ENCODE results near the gene CFDP1. TPM values are rescaled to one million over a fixed set of nuclear protein-coding genes. Genes with fewer than 3 reads are reported as not detected.

Gene CFDP1
- total and polyA plus RNA-seq, 2 of the 13 experiments (the other 11 are each of a cell fraction or from before 2014, with no cell fraction given): 78.6 to 153 TPM

DNA sequence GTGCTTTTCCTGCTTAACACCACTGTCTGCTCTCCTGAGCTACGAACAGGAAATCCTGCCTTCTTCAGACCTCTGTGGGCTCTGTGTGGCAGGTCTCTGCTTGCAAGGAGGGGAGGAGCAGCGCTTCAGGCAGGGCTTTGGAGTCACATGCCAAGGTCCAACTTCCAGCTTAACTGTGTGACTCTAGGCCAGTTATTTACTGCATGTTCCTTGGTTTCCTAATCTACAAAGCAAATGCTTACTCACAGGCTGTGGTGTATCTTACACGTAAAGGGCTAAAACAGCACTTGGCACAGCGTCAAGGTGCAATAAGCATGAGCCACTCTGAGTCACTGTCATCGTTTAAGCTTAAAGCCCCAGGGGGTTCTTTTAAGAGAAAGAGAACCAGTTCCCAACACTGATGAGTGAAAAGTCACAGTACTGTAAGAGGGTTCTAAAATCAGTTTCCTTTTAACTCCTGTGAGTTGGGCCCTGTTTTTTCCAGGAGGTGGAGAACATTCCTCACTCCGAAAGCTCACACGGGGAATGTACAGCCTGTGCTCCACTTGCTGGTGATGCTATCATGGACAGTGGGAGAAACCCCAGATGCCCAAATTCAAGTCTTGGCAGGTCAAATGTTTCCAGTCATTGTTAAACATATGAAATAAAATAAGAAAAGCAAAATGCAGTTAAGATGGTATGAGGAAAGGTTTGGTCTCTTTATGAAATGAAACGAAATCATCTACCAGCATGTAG lies 127.8 kb downstream of the CFDP1 start (continued):
- TF ChIP-seq TFE3 (CRISPR knock-in tag; IDR thresholded peaks at IDR 0.05) (peak; percentile 98), HNF4G (IDR thresholded peaks at IDR 0.05; ENCODE audit: borderline replicate concordance, low read depth, low read length) (peak; percentile 93), HNF4G (CRISPR knock-in tag; IDR thresholded peaks at IDR 0.05; ENCODE audit: borderline replicate concordance, low read depth) (peak; percentile 82; the same call in 1 of the 2 replicates), MEIS2 (CRISPR knock-in tag; IDR thresholded peaks at IDR 0.05) (peak; percentile 81; the same call in 1 of the 2 replicates), ZNF619 (CRISPR knock-in tag; IDR thresholded peaks at IDR 0.05) (0 out of 2 replicates have a peak, but pooled peaks have one; percentile 28), GRHL1 (CRISPR knock-in tag; conservative IDR thresholded peaks at IDR 0.05) (no peak), ZNF251 (CRISPR knock-in tag; IDR thresholded peaks at IDR 0.05) (peak; percentile 66; the same call in 1 of the 2 replicates), MIXL1 (CRISPR knock-in tag; IDR thresholded peaks at IDR 0.05) (peak; percentile 31; the same call in 1 of the 2 replicates), ZNF496 (CRISPR knock-in tag; IDR thresholded peaks at IDR 0.05; ENCODE audit: insufficient replicate concordance) (no peak), MBNL3 (CRISPR knock-in tag; conservative IDR thresholded peaks at IDR 0.05) (no peak), ZBTB3 (CRISPR knock-in tag; IDR thresholded peaks at IDR 0.05; ENCODE audit: borderline replicate concordance, low read depth) (no peak), HMGA1 (CRISPR knock-in tag; conservative IDR thresholded peaks at IDR 0.05) (no peak)
- TF ChIP-seq, protein P1, sequence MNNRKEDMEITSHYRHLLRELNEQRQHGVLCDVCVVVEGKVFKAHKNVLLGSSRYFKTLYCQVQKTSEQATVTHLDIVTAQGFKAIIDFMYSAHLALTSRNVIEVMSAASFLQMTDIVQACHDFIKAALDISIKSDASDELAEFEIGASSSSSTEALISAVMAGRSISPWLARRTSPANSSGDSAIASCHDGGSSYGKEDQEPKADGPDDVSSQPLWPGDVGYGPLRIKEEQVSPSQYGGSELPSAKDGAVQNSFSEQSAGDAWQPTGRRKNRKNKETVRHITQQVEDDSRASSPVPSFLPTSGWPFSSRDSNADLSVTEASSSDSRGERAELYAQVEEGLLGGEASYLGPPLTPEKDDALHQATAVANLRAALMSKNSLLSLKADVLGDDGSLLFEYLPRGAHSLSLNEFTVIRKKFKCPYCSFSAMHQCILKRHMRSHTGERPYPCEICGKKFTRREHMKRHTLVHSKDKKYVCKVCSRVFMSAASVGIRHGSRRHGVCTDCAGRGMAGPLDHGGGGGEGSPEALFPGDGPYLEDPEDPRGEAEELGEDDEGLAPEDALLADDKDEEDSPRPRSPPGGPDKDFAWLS (CRISPR knock-in tag; IDR thresholded peaks at IDR 0.05; ENCODE audit: borderline replicate concordance): no peak
- TF ChIP-seq, protein P2, sequence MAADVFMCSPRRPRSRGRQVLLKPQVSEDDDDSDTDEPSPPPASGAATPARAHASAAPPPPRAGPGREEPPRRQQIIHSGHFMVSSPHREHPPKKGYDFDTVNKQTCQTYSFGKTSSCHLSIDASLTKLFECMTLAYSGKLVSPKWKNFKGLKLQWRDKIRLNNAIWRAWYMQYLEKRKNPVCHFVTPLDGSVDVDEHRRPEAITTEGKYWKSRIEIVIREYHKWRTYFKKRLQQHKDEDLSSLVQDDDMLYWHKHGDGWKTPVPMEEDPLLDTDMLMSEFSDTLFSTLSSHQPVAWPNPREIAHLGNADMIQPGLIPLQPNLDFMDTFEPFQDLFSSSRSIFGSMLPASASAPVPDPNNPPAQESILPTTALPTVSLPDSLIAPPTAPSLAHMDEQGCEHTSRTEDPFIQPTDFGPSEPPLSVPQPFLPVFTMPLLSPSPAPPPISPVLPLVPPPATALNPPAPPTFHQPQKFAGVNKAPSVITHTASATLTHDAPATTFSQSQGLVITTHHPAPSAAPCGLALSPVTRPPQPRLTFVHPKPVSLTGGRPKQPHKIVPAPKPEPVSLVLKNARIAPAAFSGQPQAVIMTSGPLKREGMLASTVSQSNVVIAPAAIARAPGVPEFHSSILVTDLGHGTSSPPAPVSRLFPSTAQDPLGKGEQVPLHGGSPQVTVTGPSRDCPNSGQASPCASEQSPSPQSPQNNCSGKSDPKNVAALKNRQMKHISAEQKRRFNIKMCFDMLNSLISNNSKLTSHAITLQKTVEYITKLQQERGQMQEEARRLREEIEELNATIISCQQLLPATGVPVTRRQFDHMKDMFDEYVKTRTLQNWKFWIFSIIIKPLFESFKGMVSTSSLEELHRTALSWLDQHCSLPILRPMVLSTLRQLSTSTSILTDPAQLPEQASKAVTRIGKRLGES (CRISPR knock-in tag; IDR thresholded peaks at IDR 0.05; ENCODE audit: borderline replicate concordance): peak; percentile 39; the same call in 1 of the 2 replicates

All from HepG2 (cell line).